Measurements from ENCODE around the gene AFDN. TPM values are rescaled to one million over a fixed set of nuclear protein-coding genes. Genes with fewer than 3 reads are reported as not detected.

The AFDN gene
- total RNA-seq, 3 donors from 2014 or later (not counting 1 experiment from before 2014, with no cell fraction given): 6.3 to 9.3 (median 7.9) TPM

DNA sequence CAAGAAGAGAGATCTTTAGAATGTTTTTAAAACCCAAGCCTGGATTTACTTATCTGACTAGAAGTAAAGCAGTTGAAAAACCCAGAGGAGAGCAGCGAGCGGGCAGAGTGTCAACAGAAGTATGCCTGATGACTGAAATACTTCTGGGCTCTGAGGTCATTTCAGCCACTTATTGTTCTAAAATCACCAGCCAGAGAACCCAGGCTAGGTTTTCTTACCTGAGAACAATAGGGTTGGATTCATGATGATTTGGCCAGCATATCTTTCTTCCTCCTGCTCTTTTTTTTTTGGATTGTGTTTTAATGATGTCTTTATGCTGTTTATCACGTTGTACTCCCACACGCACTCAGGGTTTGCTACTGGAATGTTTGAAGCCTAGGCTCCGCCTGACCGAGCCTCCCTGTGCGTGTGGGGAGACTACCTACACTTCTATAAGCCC is 107.7 kb downstream of the AFDN start:
- intact Hi-C loops (cut with micrococcal nuclease): no loop called here
- TF ChIP-seq, protein P1, sequence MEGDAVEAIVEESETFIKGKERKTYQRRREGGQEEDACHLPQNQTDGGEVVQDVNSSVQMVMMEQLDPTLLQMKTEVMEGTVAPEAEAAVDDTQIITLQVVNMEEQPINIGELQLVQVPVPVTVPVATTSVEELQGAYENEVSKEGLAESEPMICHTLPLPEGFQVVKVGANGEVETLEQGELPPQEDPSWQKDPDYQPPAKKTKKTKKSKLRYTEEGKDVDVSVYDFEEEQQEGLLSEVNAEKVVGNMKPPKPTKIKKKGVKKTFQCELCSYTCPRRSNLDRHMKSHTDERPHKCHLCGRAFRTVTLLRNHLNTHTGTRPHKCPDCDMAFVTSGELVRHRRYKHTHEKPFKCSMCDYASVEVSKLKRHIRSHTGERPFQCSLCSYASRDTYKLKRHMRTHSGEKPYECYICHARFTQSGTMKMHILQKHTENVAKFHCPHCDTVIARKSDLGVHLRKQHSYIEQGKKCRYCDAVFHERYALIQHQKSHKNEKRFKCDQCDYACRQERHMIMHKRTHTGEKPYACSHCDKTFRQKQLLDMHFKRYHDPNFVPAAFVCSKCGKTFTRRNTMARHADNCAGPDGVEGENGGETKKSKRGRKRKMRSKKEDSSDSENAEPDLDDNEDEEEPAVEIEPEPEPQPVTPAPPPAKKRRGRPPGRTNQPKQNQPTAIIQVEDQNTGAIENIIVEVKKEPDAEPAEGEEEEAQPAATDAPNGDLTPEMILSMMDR (IDR thresholded peaks at IDR 0.05): no peak
- WGBS (ENCODE audit: insufficient coverage): 95% methylated on average over 7 of the region's 7 CpGs

DNA sequence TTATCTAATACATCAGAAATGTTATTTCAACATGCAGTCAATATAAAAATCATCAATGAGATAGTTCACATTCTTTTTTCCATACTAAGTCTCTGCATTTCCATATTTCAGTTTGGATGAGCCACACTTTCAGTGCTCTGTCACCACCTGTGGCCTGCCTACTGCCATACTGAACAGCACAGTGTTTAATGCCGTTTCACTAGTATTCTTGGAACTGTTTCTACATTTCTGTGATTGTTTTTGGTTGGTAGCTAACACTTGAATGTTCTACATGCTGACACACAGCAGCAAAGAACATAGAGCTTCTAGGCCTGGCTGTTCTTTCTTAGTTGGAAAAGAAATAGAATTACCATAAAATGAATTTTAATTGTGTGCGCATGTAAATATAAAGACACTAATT is 109.3 kb downstream of the AFDN start:
- intact Hi-C loops (cut with micrococcal nuclease): no loop called here
- H3K36me3 ChIP-seq (ENCODE audit: control insufficient read depth, insufficient read depth, low read length): no peaks in the 10 kb centered on the region
- Mint-ChIP-seq H3K9me3 (no peaks in the 10 kb centered on the region), H3K27ac (no peak overlapping the region), H3K4me1 (no peaks in the 10 kb centered on the region), H3K27me3 (ENCODE audit: low read depth in 2 of 2) (peaks cover 10 to 13% of the 10 kb centered on the region in 2 donors), H3K4me3 (no peak overlapping the region), H3K36me3 (no peaks in the 10 kb centered on the region)
- H3K27me3 ChIP-seq (ENCODE audit: control insufficient read depth, insufficient read depth, low read length): no peaks in the 10 kb centered on the region
- no peaks in the 10 kb centered on the region for H3K4me1 ChIP-seq (ENCODE audit: control insufficient read depth, insufficient read depth, low read length)
- no peak overlapping the region for H3K27ac ChIP-seq (ENCODE audit: low read length)
- no peak for ATAC-seq
- TF ChIP-seq, protein P1 (IDR thresholded peaks at IDR 0.05): no peak
- WGBS (ENCODE audit: insufficient coverage): 77% methylated on average over 1 of the region's 2 CpGs
- no peak overlapping the region for H3K4me3 ChIP-seq (ENCODE audit: low read length)
- H3K9me3 ChIP-seq (ENCODE audit: control insufficient read depth, insufficient read depth, low read length): no peaks in the 10 kb centered on the region
- DNase-seq: no peak

More for the DNA sequence above, 107.7 kb downstream of the AFDN start:
- ATAC-seq (no peak), DNase-seq (no peak)
- no peak overlapping the region for H3K27ac ChIP-seq (ENCODE audit: low read length)
- H3K27me3 ChIP-seq (ENCODE audit: control insufficient read depth, insufficient read depth, low read length): no peaks in the 10 kb centered on the region
- H3K4me1 Mint-ChIP-seq: no peaks in the 10 kb centered on the region
- H3K4me1 ChIP-seq (ENCODE audit: control insufficient read depth, insufficient read depth, low read length): no peaks in the 10 kb centered on the region
- no peaks in the 10 kb centered on the region for H3K9me3 Mint-ChIP-seq
- H3K4me3 ChIP-seq (ENCODE audit: low read length): no peak overlapping the region
- H3K4me3 Mint-ChIP-seq: no peak overlapping the region
- no peaks in the 10 kb centered on the region for H3K9me3 ChIP-seq (ENCODE audit: control insufficient read depth, insufficient read depth, low read length)
- no peaks in the 10 kb centered on the region for H3K36me3 Mint-ChIP-seq
- H3K27me3 Mint-ChIP-seq (ENCODE audit: low read depth in 2 of 2): peaks cover 7 to 13% of the 10 kb centered on the region in 2 donors
- H3K36me3 ChIP-seq (ENCODE audit: control insufficient read depth, insufficient read depth, low read length): no peaks in the 10 kb centered on the region
- no peak overlapping the region for H3K27ac Mint-ChIP-seq

DNA sequence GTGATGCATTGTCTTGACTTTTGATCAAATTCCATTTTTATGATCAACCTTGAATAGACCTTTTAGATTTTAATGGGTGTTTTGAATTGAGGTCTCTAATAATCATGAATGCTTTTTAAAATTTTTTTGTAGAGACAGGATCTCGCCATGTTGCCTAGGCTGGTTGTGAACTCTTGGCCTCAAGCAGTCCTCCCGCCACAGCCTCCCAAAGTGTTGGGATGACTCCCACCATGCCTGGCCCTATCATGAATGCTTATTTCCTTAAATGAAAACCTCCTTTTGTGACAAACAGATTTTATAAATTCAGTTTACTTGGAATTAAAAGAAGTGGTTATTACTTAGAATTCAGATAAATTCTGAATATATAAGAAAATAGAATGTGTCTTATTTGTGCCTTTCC is 110.6 kb downstream of the AFDN start:
- no peaks in the 10 kb centered on the region for H3K9me3 Mint-ChIP-seq
- no peak for DNase-seq
- 91% methylated on average over 2 of the region's 2 CpGs for WGBS (ENCODE audit: insufficient coverage)

More for the DNA sequence above, 110.6 kb downstream of the AFDN start:
- Histone ChIP-seq H3K36me3 (ENCODE audit: control insufficient read depth, insufficient read depth, low read length) (no peaks in the 10 kb centered on the region), H3K4me3 (ENCODE audit: low read length) (no peak overlapping the region), H3K27me3 (ENCODE audit: control insufficient read depth, insufficient read depth, low read length) (no peaks in the 10 kb centered on the region), H3K9me3 (ENCODE audit: control insufficient read depth, insufficient read depth, low read length) (no peaks in the 10 kb centered on the region), H3K4me1 (ENCODE audit: control insufficient read depth, insufficient read depth, low read length) (no peaks in the 10 kb centered on the region), H3K27ac (ENCODE audit: low read length) (no peak overlapping the region)
- Mint-ChIP-seq H3K4me3 (no peak overlapping the region), H3K27me3 (ENCODE audit: low read depth in 2 of 2) (peaks cover 10 to 13% of the 10 kb centered on the region in 2 donors), H3K4me1 (no peaks in the 10 kb centered on the region), H3K27ac (no peak overlapping the region), H3K36me3 (no peaks in the 10 kb centered on the region)
- intact Hi-C loops (cut with micrococcal nuclease): no loop called here
- TF ChIP-seq, protein P1 (IDR thresholded peaks at IDR 0.05): no peak
- no peak for ATAC-seq

Measured in natural killer cell (primary cell).